GM21528 (cell line): ENCODE measurements around the gene HYI.
"Not testable (repeated sequence)": the region's sequence is repeated elsewhere in the genome, so short reads cannot be mapped to it uniquely, and the experiment has no call there.

Source experiments
- ATAC-seq: cut with Tn5 transposase; IDR thresholded peaks from one replicate; pipeline ENCODE4 v1.9.1; 2021; ENCODE audit warnings: mild to moderate bottlenecking, moderate library complexity; ENCODE audit not compliant: unreplicated experiment, low FRiP score

Gene HYI, protein sequence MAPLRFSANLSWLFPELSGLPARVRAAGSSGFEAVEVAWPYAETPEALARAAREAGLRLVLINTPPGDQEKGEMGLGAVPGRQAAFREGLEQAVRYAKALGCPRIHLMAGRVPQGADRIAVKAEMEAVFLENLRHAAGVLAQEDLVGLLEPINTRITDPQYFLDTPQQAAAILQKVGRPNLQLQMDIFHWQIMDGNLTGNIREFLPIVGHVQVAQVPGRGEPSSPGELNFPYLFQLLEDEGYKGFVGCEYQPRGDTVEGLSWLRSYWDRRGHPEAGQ

GRCh38 chr1:43453442-43454269 lies at the start of gene HYI:
Gene HYI (minus strand): TSS chr1:43453931. CDS start chr1:43453793, 138 bp downstream.
- ATAC-seq = no peak

GRCh38 chr1:43501806-43502205 lies 48.1 kb upstream of the HYI start:
- not testable (repeated sequence) for ATAC-seq

DNA sequence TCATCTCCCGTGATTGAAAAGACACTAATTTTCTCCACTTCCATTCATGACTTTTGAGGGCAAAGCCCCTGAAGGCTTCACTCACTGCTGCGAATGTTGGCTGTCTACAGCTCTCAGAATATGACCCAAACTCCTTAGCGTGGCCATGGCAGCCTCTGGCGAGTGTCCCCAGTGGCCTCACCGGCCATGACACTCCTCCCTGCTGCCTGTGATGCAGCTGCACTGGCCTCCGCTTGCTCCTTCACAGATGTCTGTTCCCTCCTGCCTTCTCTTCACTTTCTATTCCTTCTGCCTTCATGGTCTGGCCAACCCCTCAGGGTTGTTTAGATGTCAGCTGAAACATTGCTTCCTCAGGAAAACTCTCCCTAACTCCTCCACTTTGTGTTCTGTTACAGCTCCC lies 46.2 kb upstream of the HYI start:
- no peak for ATAC-seq

DNA sequence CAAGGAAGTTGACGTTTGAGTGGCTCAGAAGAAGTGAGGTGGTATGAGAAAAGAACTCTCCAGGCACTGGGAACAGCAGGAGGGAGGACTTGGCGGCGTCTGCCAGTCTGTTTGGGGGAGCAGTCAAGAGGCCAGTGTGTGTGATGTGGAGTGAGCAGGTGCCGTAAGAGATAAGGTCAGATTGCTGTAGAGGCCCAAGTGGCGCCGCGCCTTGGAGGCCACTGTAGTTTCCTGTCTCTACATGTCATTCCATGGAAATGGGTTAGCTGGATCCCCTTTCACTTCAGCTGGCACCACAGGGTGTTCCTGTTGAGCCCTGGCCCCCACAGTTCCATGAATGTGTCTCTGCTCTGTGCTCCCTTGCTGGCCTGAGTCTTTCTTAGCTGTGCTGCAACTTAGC lies 41.5 kb upstream of the HYI start:
- no peak for ATAC-seq

DNA sequence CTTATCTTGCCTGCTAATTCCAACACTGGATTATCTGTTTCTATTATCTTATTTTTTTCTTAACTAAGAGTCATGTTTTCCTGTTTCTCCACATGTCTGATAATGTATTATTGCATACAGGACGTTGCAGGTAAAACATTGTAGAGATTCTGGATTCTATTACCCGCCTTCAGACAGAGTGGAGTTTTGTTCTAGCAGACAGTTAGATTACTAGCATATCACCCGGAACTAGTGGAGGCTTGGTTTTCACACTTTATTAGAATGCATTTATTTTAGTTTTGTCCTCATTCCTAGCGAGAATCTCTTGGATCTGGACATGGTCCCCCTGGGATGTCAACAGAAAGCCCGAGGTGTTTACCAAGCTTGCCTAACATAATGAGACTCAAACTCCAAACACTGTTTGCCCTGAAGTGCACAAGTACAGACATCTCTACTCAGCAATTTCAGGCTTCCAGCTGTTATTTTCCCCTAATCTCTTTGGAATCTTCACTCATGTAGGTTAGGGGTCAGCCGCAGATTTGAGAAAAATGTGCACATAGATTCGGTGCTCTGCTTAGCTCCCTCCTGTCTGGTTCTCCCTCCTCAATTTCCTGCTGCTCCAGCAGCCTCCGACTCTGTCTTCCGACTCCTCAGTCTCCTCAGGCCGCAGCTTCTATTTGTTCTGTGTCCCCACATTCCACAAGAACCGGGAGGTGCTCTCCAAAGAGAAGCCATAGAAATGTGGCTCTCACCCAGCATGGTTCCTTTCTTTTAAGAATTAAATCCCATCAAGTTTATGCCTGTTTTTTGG lies 40.1 kb upstream of the HYI start:
- ATAC-seq = no peak

DNA sequence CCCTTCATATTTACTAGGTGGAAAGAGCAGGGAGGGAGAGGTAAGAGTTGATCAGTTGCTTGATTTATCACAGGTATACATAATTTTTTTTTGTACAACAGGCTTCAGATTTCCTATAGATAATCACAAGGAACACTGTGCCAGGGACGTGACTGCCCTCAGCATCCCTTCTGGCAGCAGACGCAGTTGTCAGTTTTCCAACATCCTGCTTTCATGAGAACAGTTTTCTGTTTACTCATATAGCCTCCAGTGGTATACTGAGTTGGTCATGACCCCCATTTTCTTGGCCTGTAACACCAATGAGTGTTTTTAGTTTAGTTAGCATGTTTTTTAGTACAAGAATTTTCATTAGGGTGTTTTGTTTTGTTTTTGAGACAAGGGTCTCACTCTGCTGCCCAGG lies 39.1 kb upstream of the HYI start:
- ATAC-seq = no peak

DNA sequence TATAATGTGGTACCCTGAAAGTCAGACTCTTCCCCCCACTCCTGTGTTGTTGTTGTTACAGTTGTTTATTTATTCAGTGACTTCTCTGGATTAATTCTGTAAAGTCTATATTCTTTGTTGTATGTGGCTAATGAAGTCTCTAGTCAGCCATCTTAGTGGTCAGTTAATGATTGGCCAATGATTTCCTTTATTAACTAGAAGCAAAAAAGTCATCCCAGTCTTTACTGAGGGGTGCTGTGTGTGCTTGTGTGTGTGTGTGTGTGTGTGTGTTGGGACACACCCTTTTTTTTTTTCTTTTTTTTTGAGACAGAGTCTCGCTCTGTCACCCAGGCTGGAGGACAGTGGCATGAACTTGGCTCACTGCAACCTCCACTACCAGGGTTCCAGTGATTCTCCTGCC lies 37.3 kb upstream of the HYI start:
- ATAC-seq = no peak

GRCh38 chr1:43488165-43488564 lies 34.4 kb upstream of the HYI start:
- no peak for ATAC-seq

GRCh38 chr1:43484367-43484766 lies 30.6 kb upstream of the HYI start:
- no peak for ATAC-seq

- no peak for ATAC-seq
Observed at GRCh38 chr1:43482215-43482614, 28.5 kb upstream of the HYI start.

DNA sequence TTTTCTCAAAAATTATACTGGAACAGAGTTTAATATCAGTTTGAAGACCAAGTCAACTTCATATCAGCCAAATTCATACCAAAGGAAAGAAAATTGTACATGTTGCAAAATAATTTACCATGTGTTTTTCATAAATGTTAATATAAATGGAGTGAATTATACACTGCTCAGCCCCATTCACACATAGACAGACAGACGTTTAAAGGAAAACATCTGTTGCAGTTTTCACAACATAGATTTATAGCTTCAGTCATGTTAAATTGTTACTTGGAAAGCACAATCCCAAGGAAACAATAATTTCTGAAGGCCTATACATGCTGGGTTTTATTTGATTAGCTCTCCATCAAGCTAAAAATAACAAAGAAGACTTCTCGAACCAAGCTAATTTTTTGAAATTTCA lies 27.8 kb upstream of the HYI start:
- no peak for ATAC-seq

GRCh38 chr1:43479414-43479813 lies 25.7 kb upstream of the HYI start:
- no peak for ATAC-seq

DNA sequence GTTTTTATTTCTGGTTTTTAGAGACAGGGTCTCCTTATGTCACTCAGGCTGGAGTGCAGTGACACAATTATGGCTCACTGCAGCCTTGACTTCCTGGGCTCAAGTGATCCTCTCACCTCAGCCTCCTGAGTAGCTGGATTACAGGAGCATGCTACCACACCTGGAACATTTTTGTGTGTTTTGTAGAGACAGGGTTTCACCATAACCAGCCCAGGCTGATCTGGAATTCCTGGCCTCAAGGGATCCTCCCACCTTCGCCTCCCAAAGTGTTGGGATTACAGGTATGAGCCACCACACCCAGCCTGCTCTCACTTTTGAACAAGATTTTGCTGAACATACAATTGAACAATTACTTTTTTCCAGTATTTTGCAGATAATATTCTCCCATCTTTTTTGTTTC lies 24.0 kb upstream of the HYI start:
- ATAC-seq = no peak

- not testable (repeated sequence) for ATAC-seq
Observed at GRCh38 chr1:43475611-43476401, 22.1 kb upstream of the HYI start.

- no peak for ATAC-seq
Observed at GRCh38 chr1:43473463-43473862, 19.7 kb upstream of the HYI start.

DNA sequence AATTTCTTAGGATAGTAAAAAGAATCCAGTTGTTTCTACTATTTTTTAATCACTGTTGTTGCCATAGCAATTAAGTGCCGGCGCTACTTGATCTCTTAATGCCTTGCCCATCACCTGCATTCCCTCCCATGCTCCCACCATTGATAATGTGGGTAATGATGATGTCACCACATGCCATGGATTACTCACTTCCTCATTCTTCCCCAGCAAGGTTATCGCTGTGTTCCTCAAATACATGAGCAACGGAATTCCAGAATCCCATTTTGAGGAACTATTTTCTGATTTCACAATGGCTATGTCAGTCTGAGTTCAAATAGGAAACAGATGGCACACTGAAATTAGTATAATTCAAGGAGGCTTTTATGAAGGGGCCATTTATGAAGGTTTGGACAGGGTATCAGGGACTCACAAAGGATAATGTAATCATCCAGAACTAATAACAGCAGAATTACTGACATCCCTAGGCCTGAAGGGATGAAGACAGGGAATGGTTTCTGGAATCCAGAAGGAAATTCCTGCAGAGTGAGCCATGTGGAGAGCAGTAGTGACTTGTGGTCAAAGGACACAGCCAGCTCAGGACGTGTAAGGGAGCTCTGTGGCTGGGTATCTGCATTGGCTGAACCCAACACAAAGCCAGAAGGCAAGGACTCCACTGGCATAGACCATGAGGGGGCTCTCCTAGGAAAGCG lies 18.9 kb upstream of the HYI start:
- ATAC-seq = not testable (repeated sequence)

DNA sequence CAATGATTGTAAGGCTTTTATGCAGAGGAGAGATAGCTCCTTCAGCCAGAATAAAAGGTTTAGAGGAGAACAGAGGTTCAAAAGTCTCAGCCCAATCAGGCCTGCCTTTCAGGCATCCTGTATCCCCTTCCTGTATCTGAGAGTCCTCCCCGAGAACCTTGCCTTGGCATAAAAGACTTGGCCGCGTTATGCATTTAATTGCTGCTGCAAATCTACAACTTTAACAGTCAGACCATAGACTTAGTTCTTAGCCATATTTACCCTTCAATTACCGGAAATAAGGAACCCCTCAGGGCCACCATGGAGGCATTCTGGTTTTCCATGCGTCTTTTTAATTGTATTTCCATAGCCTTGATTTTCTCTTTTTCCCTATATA lies 18.3 kb upstream of the HYI start:
- no peak for ATAC-seq

GRCh38 chr1:43469932-43470331 lies 16.2 kb upstream of the HYI start:
- no peak for ATAC-seq

GRCh38 chr1:43468414-43468813 lies 14.7 kb upstream of the HYI start:
- no peak for ATAC-seq

DNA sequence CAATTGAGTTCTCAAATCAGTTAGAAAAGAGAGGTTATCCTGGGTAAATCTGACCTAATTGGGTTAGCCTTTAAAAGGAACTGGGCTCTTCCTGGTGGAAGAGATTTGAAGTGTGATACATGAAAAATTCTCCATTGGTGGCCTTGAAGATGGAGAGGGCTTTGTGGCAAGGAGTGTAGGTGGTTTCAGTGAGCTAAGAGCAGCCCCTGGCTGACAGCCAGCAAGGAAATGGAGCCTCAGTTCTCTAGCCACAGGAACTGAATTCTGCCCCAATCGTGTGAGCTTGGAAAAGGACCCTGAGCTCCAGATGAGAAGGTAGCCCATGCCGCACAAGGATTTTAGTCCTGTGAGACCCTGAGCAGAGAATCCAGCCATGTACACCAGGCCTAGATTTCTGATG lies 12.7 kb upstream of the HYI start:
- no peak for ATAC-seq
